Measurements from ENCODE around the gene ECI1. TPM values are rescaled to one million over a fixed set of nuclear protein-coding genes. Genes with fewer than 3 reads are reported as not detected.
A peak's percentile ranks its signal among the peaks of the same experiment; 100 is the strongest.

Gene ECI1
- total and polyA plus RNA-seq, 2 experiments from 2014 or later, result 118 to 143 TPM

GRCh38 chr16:2282262-2282661, 30.9 kb upstream of the ECI1 start (continued):
- no peak for TF ChIP-seq ZNF462 (CRISPR knock-in tag; IDR thresholded peaks at IDR 0.05)
- no peak for TF ChIP-seq ZNF331 (CRISPR knock-in tag; IDR thresholded peaks at IDR 0.05; ENCODE audit: low read depth)

- Mint-ChIP-seq H3K27ac (no peak overlapping the region), H3K9me3 (no peaks in the 10 kb centered on the region), H3K36me3 (ENCODE audit: low read depth) (no peaks in the 10 kb centered on the region; the same call in 2 of the 3 replicates), H3K4me3 (no peak overlapping the region), H3K27me3 (ENCODE audit: insufficient read depth, low read depth, poor library complexity) (peaks cover 8% of the 10 kb centered on the region), H3K4me1 (peaks cover 6% of the 10 kb centered on the region; the same call in 2 of the 3 replicates)
- peak; percentile 57 for DNase-seq (ENCODE audit: low spot score)
- no peak overlapping the region for H3K4me2 ChIP-seq
- H3F3A ChIP-seq (replicated peaks; ENCODE audit: low read depth), result no peaks in the 10 kb centered on the region
- H3K27ac ChIP-seq (ENCODE audit: low read depth), result no peak overlapping the region
- ATAC-seq, result peak; percentile 12; the same call in 2 of the 3 replicates
- no peaks in the 10 kb centered on the region for H3K4me1 ChIP-seq (ENCODE audit: insufficient read depth)
- no peaks in the 10 kb centered on the region for H3K9me2 ChIP-seq (ENCODE audit: insufficient read depth)
- H3K79me2 ChIP-seq (replicated peaks; ENCODE audit: insufficient read depth), result no peaks in the 10 kb centered on the region
- no peak overlapping the region for H3K4me3 ChIP-seq
- no peaks in the 10 kb centered on the region for H3K27me3 ChIP-seq (ENCODE audit: insufficient read depth)
- H3K36me3 ChIP-seq (ENCODE audit: insufficient read depth), result no peaks in the 10 kb centered on the region
- no peaks in the 10 kb centered on the region; the same call in 1 of the 2 replicates for H4K20me1 ChIP-seq (replicated peaks; ENCODE audit: insufficient read depth)
- no peak overlapping the region for H2AFZ ChIP-seq
- TF ChIP-seq EZH2phosphoT487 (IDR thresholded peaks at IDR 0.05; ENCODE audit: unreplicated experiment) (no peak), POLR2AphosphoS5 (IDR thresholded peaks at IDR 0.05; ENCODE audit: low read depth) (no peak), ZNF462 (CRISPR knock-in tag; IDR thresholded peaks at IDR 0.05) (no peak), REST (IDR thresholded peaks at IDR 0.05; ENCODE audit: unreplicated experiment) (peak; percentile 70)
Observed at GRCh38 chr16:2280981-2281542, 29.7 kb upstream of the ECI1 start.

Data from GM23338 (cell line).